Peyer's patch (tissue), 4 donors: ENCODE results near the gene CFAP119.

ENCODE experiments used
- CTCF ChIP-seq, 6 experiments: fragments of 450-650 bp in 4 of 6; fragments of 200-600 bp in 2 of 6; sonication (generic) in 1 of 6; IDR thresholded peaks; one replicate each; pipeline ENCODE4 v1.5.1; 2017 to 2019; ENCODE audit warnings: antibody characterized with exemption in 6 of 6, mild to moderate bottlenecking in 3 of 6, moderate library complexity in 1 of 6
- POLR2A ChIP-seq, 2 donors: fragments of 450-650 bp; IDR thresholded peaks; one replicate each; pipeline ENCODE4 v1.5.1; 2017; ENCODE audit warnings: antibody characterized with exemption in 2 of 2, mild to moderate bottlenecking in 2 of 2, moderate library complexity in 2 of 2

GRCh38 chr16:30778549-30779244, 16.8 kb upstream of the CFAP119 start:
- TF ChIP-seq CTCF (IDR thresholded peaks at IDR 0.05) (no peak), POLR2A (IDR thresholded peaks at IDR 0.05) (no peak)
